Measurements from ENCODE around the gene NNMT. TPM values are rescaled to one million over a fixed set of nuclear protein-coding genes. Genes with fewer than 3 reads are reported as not detected.

NNMT gene
- total and polyA plus RNA-seq, 8 donors: 1.2 to 244 (median 1.9) TPM

- DNase-seq (no peak), ATAC-seq (no peak)
- Histone ChIP-seq H3K4me1 (no peaks in the 10 kb centered on the region), H3K27ac (no peak overlapping the region), H3K4me3 (no peak overlapping the region), H3K36me3 (no peaks in the 10 kb centered on the region), H3K9me3 (no peaks in the 10 kb centered on the region), H3K27me3 (no peaks in the 10 kb centered on the region)
- intact Hi-C loops (cut with DNase I): no loop called here
- TF ChIP-seq CTCF (IDR thresholded peaks at IDR 0.05): no peak
Measured at GRCh38 chr11:114270531-114271270, 25.5 kb upstream of the NNMT start.

- DNase-seq (no peak), ATAC-seq (no peak)
- Histone ChIP-seq H3K4me3 (no peak overlapping the region), H3K9me3 (no peaks in the 10 kb centered on the region), H3K4me1 (no peaks in the 10 kb centered on the region), H3K27me3 (peaks cover 0 to 4% of the 10 kb centered on the region in 2 donors), H3K36me3 (no peaks in the 10 kb centered on the region), H3K27ac (no peak overlapping the region)
- TF ChIP-seq CTCF (IDR thresholded peaks at IDR 0.05): no peak
- intact Hi-C loops (cut with DNase I): no loop called here
Measured at GRCh38 chr11:114271316-114271715, 24.9 kb upstream of the NNMT start.

GRCh38 chr11:114272311-114272710, 23.9 kb upstream of the NNMT start:
- Histone ChIP-seq H3K36me3 (no peaks in the 10 kb centered on the region), H3K9me3 (no peaks in the 10 kb centered on the region), H3K4me1 (no peaks in the 10 kb centered on the region), H3K27me3 (peaks cover 0 to 6% of the 10 kb centered on the region in 2 donors), H3K4me3 (no peak overlapping the region), H3K27ac (no peak overlapping the region)
- intact Hi-C loops (cut with DNase I): no loop called here
- DNase-seq (no peak), ATAC-seq (no peak)
- TF ChIP-seq CTCF (IDR thresholded peaks at IDR 0.05): no peak

GRCh38 chr11:114273071-114273470, 23.1 kb upstream of the NNMT start:
- DNase-seq (no peak), ATAC-seq (no peak)
- H3K27ac ChIP-seq: no peak overlapping the region
- no peak overlapping the region for H3K4me3 ChIP-seq
- peaks cover 0 to 6% of the 10 kb centered on the region in 2 donors for H3K27me3 ChIP-seq
- no peaks in the 10 kb centered on the region for H3K36me3 ChIP-seq
- no peaks in the 10 kb centered on the region for H3K4me1 ChIP-seq
- no peaks in the 10 kb centered on the region for H3K9me3 ChIP-seq
- TF ChIP-seq CTCF (IDR thresholded peaks at IDR 0.05): no peak
- intact Hi-C loops (cut with DNase I): no loop called here

- H3K4me3 ChIP-seq: no peak overlapping the region
- no peak for DNase-seq
- ATAC-seq: no peak
- peaks cover 0 to 6% of the 10 kb centered on the region in 2 donors for H3K27me3 ChIP-seq
- H3K36me3 ChIP-seq: no peaks in the 10 kb centered on the region
- no peaks in the 10 kb centered on the region for H3K4me1 ChIP-seq
- no peaks in the 10 kb centered on the region for H3K9me3 ChIP-seq
- TF ChIP-seq CTCF (IDR thresholded peaks at IDR 0.05): no peak
- intact Hi-C loops (cut with DNase I): no loop called here
- H3K27ac ChIP-seq: no peak overlapping the region
Measured at GRCh38 chr11:114273890-114274635, 22.1 kb upstream of the NNMT start.

All from left lung (tissue), 10 donors.